B cell (primary cell): ENCODE measurements around the gene PTGES3L. TPM values are rescaled to one million over a fixed set of nuclear protein-coding genes. Genes with fewer than 3 reads are reported as not detected.

Experiments used
- ATAC-seq: fragments of 200-7000 bp; cut with Tn5 transposase; one replicate; pipeline ENCODE4 v1.10.0; 2021; ENCODE audit warnings: low read depth, mild to moderate bottlenecking, moderate number of reproducible peaks, moderate library complexity
- CTCF ChIA-PET: fragments of 350-600 bp; sonication (Branson Sonifier 250); formaldehyde crosslinking; loops from one replicate; lab custom pipeline; 2021; ENCODE audit warnings: antibody characterized with exemption, inconsistent platforms; lab: Charles Lee
- POLR2A ChIA-PET: fragments of 350-600 bp; sonication (Branson Sonifier 250); formaldehyde crosslinking; loops from one replicate; lab custom pipeline; 2021; ENCODE audit warnings: antibody characterized with exemption; lab: Charles Lee
- DNase-seq: peaks from one replicate; pipeline ENCODE4 v3.0.0; 2013
- H2AFZ ChIP-seq: 2 replicates; pipeline ENCODE4 v1.6.1; 2012; ENCODE audit warnings: mild to moderate bottlenecking, low read depth, low read length; ENCODE audit not compliant: insufficient read depth, poor library complexity, severe bottlenecking
- H3K27ac ChIP-seq, 2 donors: 1 replicate in 1 of 2; 2 replicates in 1 of 2; pipeline ENCODE4 v1.5.1; 2012 to 2013; ENCODE audit warnings: low read length in 2 of 2, mild to moderate bottlenecking in 2 of 2, moderate library complexity in 1 of 2
- H3K27me3 ChIP-seq, 4 experiments: fragments of 200-600 bp in 1 of 4; sonication (generic) in 1 of 4; replicated peaks in 1 of 4; 1 replicate in 2 of 4; 2 replicates in 2 of 4; pipeline versions ENCODE4 v1.6.1 to v1.7.0; 2013 to 2016; ENCODE audit warnings: low read length in 3 of 4, mild to moderate bottlenecking in 2 of 4, mixed read lengths in 1 of 4, moderate library complexity in 1 of 4; ENCODE audit not compliant: insufficient read depth in 4 of 4, control insufficient read depth in 3 of 4; ENCODE audit errors: control extremely low read depth in 1 of 4
- H3K36me3 ChIP-seq, 2 experiments: replicated peaks in 1 of 2; 1 replicate in 1 of 2; 2 replicates in 1 of 2; pipeline versions ENCODE4 v1.6.1 to v1.7.1; 2013; ENCODE audit warnings: low read length in 1 of 2; ENCODE audit not compliant: insufficient read depth in 2 of 2, control insufficient read depth in 1 of 2; ENCODE audit errors: control extremely low read depth in 1 of 2, extremely low read depth in 1 of 2
- H3K4me1 ChIP-seq, 2 donors: fragments of 200-600 bp in 1 of 2; sonication (generic) in 1 of 2; 1 replicate in 1 of 2; 2 replicates in 1 of 2; pipeline versions ENCODE4 v1.5.1 to v1.6.1; 2013 to 2017; ENCODE audit warnings: low read length in 2 of 2; ENCODE audit not compliant: control insufficient read depth in 2 of 2, insufficient read depth in 2 of 2
- H3K4me2 ChIP-seq: replicated peaks from 2 replicates; pipeline ENCODE3; 2012; ENCODE audit warnings: mild to moderate bottlenecking, low read depth, low read length; ENCODE audit not compliant: poor library complexity, severe bottlenecking
- H3K4me3 ChIP-seq, 5 experiments: fragments of 200-600 bp in 1 of 5; sonication (generic) in 1 of 5; 1 replicate in 3 of 5; 2 replicates in 2 of 5; pipeline versions ENCODE4 v1.5.1 to v1.7.0; 2011 to 2016; ENCODE audit warnings: low read length in 4 of 5, mild to moderate bottlenecking in 4 of 5, low read depth in 2 of 5, control low read depth in 1 of 5, moderate library complexity in 1 of 5; ENCODE audit not compliant: insufficient read depth in 1 of 5; ENCODE audit errors: control extremely low read depth in 1 of 5, extremely low read depth in 1 of 5
- H3K79me2 ChIP-seq: fragments of 200-600 bp; sonication (generic); one replicate; pipeline ENCODE4 v1.6.0; 2016; ENCODE audit warnings: low read length; ENCODE audit not compliant: control insufficient read depth, insufficient read depth
- H3K9ac ChIP-seq: fragments of 200-600 bp; sonication (generic); 2 replicates; pipeline ENCODE4 v1.6.1; 2017; ENCODE audit warnings: mild to moderate bottlenecking, low read length, moderate library complexity
- H3K9me3 ChIP-seq, 3 donors: one replicate each; pipeline versions ENCODE4 v1.6.1 to v1.7.1; 2013; ENCODE audit warnings: low read length in 2 of 3; ENCODE audit not compliant: control insufficient read depth in 2 of 3, insufficient read depth in 1 of 3; ENCODE audit errors: control extremely low read depth in 1 of 3
- H4K20me1 ChIP-seq: 2 replicates; pipeline ENCODE4 v1.6.0; 2012; ENCODE audit warnings: mild to moderate bottlenecking, low read length; ENCODE audit not compliant: insufficient read depth, control insufficient read depth, poor library complexity, severe bottlenecking
- H3K27ac Mint-ChIP-seq: one replicate; pipeline ENCODE4 v1.8.0; 2021; ENCODE audit warnings: mixed read lengths
- H3K27me3 Mint-ChIP-seq: one replicate; pipeline ENCODE4 v1.8.0; 2021; ENCODE audit warnings: mixed read lengths
- H3K4me1 Mint-ChIP-seq: one replicate; pipeline ENCODE4 v1.8.0; 2021; ENCODE audit warnings: mixed read lengths
- H3K4me3 Mint-ChIP-seq: one replicate; pipeline ENCODE4 v1.8.0; 2021; ENCODE audit warnings: mixed read lengths
- H3K9me3 Mint-ChIP-seq: one replicate; pipeline ENCODE4 v1.8.0; 2022; ENCODE audit warnings: mixed read lengths; ENCODE audit not compliant: insufficient read depth
- CTCF ChIP-seq: fragments of 200-600 bp; IDR thresholded peaks from one replicate; pipeline ENCODE4 v1.8.0; 2022; ENCODE audit warnings: antibody characterized with exemption, mild to moderate bottlenecking
- EZH2 ChIP-seq: IDR thresholded peaks from 2 replicates; pipeline ENCODE4 v1.6.1; 2012; ENCODE audit warnings: borderline replicate concordance, low read depth, mild to moderate bottlenecking, moderate library complexity, low read length; ENCODE audit not compliant: insufficient read depth, poor library complexity, severe bottlenecking
- WGBS: methylation state at CpG from one replicate; pipeline ENCODE4 v1.1.5; 2013; ENCODE audit warnings: missing lambda C conversion rate; ENCODE audit not compliant: insufficient coverage; 5-methylcytosine and 5-hydroxymethylcytosine counted together
- intact Hi-C: fragments of 100-400 bp; cut with micrococcal nuclease; formaldehyde crosslinking; loops from one replicate; pipeline ENCODE4 v1.10.0; 2022
- polyA plus RNA-seq: library from polyadenylated mRNA; depleted of rRNA; stranded (reverse); fragments of >200 nt; gene quantifications from 2 replicates; pipeline ENCODE4 v1.2.3, GENCODE V29; 2012
- total RNA-seq, 2 donors: library from RNA; stranded (reverse); fragments of 120-200 nt in 1 of 2; gene quantifications; 1 replicate in 1 of 2; 2 replicates in 1 of 2; pipeline versions ENCODE4 v1.2.3 to v1.2.4, GENCODE V29; 2013 to 2022

Gene PTGES3L
- total and polyA plus RNA-seq, 2 donors (not counting 1 experiment from before 2014, with no cell fraction given) = 0.94 to 1.0 TPM

- Mint-ChIP-seq H3K4me3 (peak overlapping the region; percentile 50), H3K27me3 (no peaks in the 10 kb centered on the region), H3K4me1 (peaks cover 20% of the 10 kb centered on the region), H3K9me3 (no peaks in the 10 kb centered on the region), H3K27ac (peak overlapping the region; percentile 74)
- Histone ChIP-seq H2AFZ (peak overlapping the region; percentile 73), H3K36me3 (no peaks in the 10 kb centered on the region), H3K27me3 (no peaks in the 10 kb centered on the region), H3K9me3 (no peaks in the 10 kb centered on the region), H3K4me2 (peak overlapping the region; percentile 88), H4K20me1 (no peaks in the 10 kb centered on the region), H3K4me3 (no peak overlapping the region), H3K79me2 (no peaks in the 10 kb centered on the region), H3K27ac (no peak overlapping the region), H3K4me1 (peaks cover 8 to 28% of the 10 kb centered on the region in 2 donors), H3K9ac (no peak overlapping the region)
- DNase-seq (no peak), ATAC-seq (no peak)
- CTCF ChIA-PET = interaction anchor here (0.6 to 0.8 kb wide), 2 partner anchors 41 to 308 kb away, joined by 3 to 5 read pairs; no protein-coding TSS in a partner anchor
- WGBS = 91% methylated on average over 11 of the region's 16 CpGs
- intact Hi-C loops = loop anchor here (2.0 kb wide), 1 partner anchor 343 kb away; no protein-coding TSS in a partner anchor
- POLR2A ChIA-PET = interaction anchor here (0.6 to 2.5 kb wide), 2 partner anchors 27 to 186 kb away, joined by 4 to 20 read pairs; partner anchors contain the start of genes RPL27 and TMEM106A
- no peak for TF ChIP-seq EZH2
- no peak for TF ChIP-seq CTCF
Measured at GRCh38 chr17:43025766-43026537, 46.1 kb upstream of the PTGES3L start.

- 15% methylated on average over 27 of the region's 27 CpGs for WGBS
- Histone ChIP-seq H3K4me2 (peak overlapping the region; percentile 88), H3K27ac (no peak overlapping the region)
Measured at GRCh38 chr17:43025290-43025657, 45.4 kb upstream of the PTGES3L start.

More at GRCh38 chr17:43025290-43025657, 45.4 kb upstream of the PTGES3L start:
- peak overlapping the region in 3 of 5 experiments; percentile 13 to 47 (median 30) for H3K4me3 ChIP-seq
- intact Hi-C loops = loop anchor here (2.0 kb wide), 1 partner anchor 344 kb away; no protein-coding TSS in a partner anchor
- H3K36me3 ChIP-seq = no peaks in the 10 kb centered on the region
- TF ChIP-seq EZH2 = no peak
- no peak for TF ChIP-seq CTCF
- Mint-ChIP-seq H3K27ac (peak overlapping the region; percentile 46), H3K27me3 (no peaks in the 10 kb centered on the region), H3K4me3 (peak overlapping the region; percentile 83), H3K9me3 (no peaks in the 10 kb centered on the region), H3K4me1 (peaks cover 23% of the 10 kb centered on the region)
- H2AFZ ChIP-seq = peak overlapping the region; percentile 73
- no peaks in the 10 kb centered on the region for H4K20me1 ChIP-seq
- no peaks in the 10 kb centered on the region for H3K79me2 ChIP-seq
- no peak for DNase-seq
- H3K9ac ChIP-seq = peak overlapping the region; percentile 69
- ChIA-PET CTCF (interaction anchor here (1.4 to 1.9 kb wide), 4 partner anchors 19 to 459 kb away, joined by 3 to 9 read pairs (median 6); partner anchors contain the start of genes DHX8, IFI35 and RPL27), POLR2A (interaction anchor here (1.0 to 3.5 kb wide), 6 partner anchors 27 to 459 kb away, joined by 3 to 30 read pairs (median 8); partner anchors contain the start of genes DHX8 and RPL27)
- peaks cover 9 to 31% of the 10 kb centered on the region in 2 donors for H3K4me1 ChIP-seq
- H3K27me3 ChIP-seq = no peaks in the 10 kb centered on the region
- no peaks in the 10 kb centered on the region for H3K9me3 ChIP-seq
- ATAC-seq = no peak
